ENCODE results near the gene IFITM1. TPM values are rescaled to one million over a fixed set of nuclear protein-coding genes. Genes with fewer than 3 reads are reported as not detected.
A peak's percentile ranks its signal among the peaks of the same experiment; 100 is the strongest.
"Not testable (repeated sequence)": the region's sequence is repeated elsewhere in the genome, so short reads cannot be mapped to it uniquely, and the experiment has no call there.

The IFITM1 gene
- total RNA-seq, 2 donors from 2014 or later = 95.7 to 97.1 TPM

DNA sequence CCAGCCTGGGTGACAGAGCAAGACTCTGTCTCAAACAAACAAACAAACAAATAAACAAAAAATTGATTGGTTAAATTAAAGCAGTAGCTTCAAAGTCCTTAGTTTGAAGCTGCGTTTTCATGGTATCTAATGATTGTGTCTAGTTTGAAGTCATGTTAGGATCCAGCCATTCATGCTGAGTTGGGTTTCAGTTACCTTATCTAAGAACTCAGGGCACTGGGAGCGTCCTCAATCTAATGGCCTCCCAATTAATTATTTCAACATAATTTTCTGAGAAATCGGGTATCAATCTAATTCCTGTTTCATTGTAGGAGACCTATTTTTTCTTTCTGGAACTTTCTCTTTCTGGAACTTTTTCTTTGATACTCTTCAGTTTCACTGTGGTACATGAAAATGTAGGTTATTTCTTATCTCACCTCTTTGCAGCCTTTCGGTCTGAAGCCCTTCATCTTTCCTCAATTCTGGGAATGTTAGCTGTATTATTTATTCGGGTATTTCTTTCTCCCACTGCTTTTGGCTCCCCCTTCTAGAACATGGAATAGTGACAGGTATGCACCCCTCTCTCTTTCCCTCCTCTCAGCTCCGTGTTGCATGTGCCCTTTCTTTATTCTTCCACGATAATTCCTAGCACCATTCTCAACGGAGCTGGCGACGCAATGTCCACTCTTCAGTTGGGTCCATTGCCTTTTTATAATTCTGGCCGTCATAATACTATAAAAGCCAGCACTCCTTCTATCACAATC lies 31.2 kb downstream of the IFITM1 start:
- Mint-ChIP-seq H3K4me1 (no peaks in the 10 kb centered on the region), H3K36me3 (ENCODE audit: low read depth) (no peaks in the 10 kb centered on the region), H3K27me3 (no peaks in the 10 kb centered on the region), H3K9me3 (no peaks in the 10 kb centered on the region), H3K4me3 (no peak overlapping the region), H3K27ac (no peak overlapping the region)
- no peak for ATAC-seq (replicated peaks)

DNA sequence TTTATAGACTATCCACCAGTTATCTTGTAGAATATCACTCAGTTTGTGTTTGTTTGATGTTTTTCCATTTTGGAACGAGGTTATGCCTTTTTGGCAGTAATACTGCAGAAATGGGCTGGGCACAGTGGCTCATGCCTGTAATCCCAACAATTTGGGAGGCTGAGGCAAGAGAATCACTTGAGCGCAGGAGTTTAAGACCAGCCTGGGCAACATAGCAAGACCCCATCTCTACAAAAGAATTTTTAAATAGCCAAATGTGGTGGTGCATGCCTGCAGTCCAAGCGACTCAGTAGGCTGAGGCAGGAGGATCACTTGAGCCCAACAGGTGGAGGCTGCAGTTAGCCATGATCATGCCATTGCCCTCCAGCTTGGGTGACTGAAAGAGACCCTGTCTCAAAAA lies 32.7 kb downstream of the IFITM1 start:
- no peak overlapping the region for H3K4me3 Mint-ChIP-seq
- H3K27ac Mint-ChIP-seq = no peak overlapping the region

DNA sequence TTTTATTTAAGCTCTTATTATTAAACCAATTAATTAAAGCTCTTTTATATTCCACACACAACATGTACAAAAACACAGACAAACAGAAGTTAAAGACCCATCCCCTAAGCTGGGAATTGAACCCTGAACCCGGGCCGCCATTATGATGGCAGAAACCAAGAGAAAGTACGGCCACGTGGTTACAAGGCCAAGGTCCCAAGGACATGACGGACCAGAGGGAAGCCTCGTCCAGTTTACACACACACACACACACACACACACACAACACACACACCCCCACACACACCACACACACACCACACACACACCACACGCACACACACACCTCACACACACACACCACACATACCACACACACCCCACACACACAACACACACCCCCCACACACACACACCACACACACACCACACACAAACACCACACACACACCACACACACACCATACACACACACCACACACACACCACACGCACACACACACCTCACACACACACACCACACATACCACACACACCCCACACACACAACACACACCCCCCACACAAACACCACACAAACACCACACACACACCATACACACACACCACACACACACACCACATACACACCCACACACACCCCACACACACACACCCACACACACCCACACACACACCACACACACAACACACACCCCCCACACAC lies 35.6 kb downstream of the IFITM1 start:
- not testable (repeated sequence) for H3K9me3 Mint-ChIP-seq; H3K4me3 Mint-ChIP-seq; ATAC-seq (replicated peaks); H3K36me3 Mint-ChIP-seq (ENCODE audit: low read depth); H3K27me3 Mint-ChIP-seq; H3K27ac Mint-ChIP-seq
- peaks cover 11% of the 10 kb centered on the region for H3K4me1 Mint-ChIP-seq

More for the DNA sequence above, 32.7 kb downstream of the IFITM1 start:
- no peaks in the 10 kb centered on the region for H3K36me3 Mint-ChIP-seq (ENCODE audit: low read depth)
- no peaks in the 10 kb centered on the region for H3K9me3 Mint-ChIP-seq
- ATAC-seq (replicated peaks) = no peak
- no peaks in the 10 kb centered on the region for H3K27me3 Mint-ChIP-seq
- H3K4me1 Mint-ChIP-seq = peaks cover 4% of the 10 kb centered on the region

DNA sequence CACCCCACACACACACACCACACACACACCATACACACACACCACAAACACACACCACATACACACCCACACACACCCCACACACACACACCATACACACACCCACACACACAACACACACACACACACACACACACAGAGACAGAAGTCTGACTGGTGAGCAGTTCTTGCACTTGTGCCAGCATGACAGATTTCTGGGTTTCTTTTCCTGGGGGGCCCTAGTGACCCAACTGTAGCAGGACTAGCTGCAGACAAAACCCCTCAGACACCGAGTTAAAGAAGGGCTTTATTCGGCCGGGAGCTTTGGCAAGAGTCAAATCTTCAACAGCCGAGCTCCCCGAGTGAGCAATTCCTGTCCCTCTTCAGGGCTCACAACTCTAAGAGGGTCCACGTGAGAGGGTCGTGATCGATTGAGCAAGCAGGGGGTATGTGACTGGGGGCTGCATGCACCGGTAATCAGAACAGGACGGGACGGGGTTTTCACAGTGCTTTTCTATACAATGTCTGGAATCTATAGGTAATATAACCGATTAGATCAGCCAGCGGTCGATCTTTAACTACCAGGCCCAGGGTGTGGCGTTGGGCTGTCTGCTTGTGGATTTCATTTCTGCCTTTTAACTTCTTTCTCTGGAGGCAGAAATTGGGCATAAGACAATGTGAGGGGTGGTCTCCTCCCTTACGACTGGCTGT lies 36.3 kb downstream of the IFITM1 start:
- H3K27me3 Mint-ChIP-seq = not testable (repeated sequence)
- peaks cover 11% of the 10 kb centered on the region for H3K4me1 Mint-ChIP-seq

DNA sequence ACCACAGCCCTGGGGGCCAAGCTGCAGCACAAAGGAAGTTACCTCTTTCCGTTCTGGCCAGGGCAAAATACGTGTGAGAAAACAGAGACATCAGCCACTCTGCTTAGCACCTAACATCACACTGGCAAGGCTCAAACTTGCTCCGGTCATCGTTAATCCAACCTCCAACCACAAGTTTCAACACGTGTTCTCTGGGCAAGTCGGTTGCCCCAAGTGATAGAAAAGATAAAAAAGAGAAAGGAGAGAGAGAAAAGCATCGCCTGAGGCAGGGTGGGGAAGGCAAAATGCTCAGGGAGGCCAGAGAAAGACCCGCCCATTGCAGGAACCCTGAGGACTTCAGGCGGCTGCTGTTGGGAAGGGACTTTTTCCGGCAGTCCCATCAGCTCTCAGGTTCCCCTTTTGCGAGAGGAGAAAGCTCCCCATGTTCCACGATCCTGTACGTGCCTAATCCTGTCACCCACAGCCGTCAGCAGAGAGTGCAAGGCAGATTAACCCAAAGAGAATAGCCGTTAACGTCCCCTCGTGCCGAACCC lies 36.9 kb downstream of the IFITM1 start:
- Mint-ChIP-seq H3K4me3 (no peak overlapping the region), H3K4me1 (peaks cover 11% of the 10 kb centered on the region), H3K27me3 (no peaks in the 10 kb centered on the region)

More for the DNA sequence above, 36.3 kb downstream of the IFITM1 start:
- not testable (repeated sequence) for ATAC-seq (replicated peaks); H3K36me3 Mint-ChIP-seq (ENCODE audit: low read depth); H3K27ac Mint-ChIP-seq; H3K9me3 Mint-ChIP-seq; H3K4me3 Mint-ChIP-seq

DNA sequence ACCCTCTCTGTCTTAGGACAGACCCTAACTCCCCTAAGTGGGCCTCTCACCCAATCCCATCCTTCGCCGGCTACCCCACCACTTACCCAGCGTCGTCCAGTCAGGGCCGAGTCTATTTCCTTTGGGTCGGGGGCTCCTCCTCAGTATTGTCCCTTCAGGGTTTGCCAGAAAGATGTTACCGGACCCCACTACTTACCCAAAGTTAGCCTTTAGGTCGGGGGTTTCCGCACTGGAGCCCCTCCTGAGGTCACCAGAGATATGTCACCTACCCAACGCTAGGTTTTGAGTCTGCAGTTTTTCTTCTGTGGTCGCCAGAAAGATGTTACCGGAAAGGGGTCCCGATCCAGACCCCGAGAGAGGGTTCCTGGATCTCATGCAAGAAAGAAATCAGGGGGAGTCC lies 37.6 kb downstream of the IFITM1 start:
- H3K27ac Mint-ChIP-seq = no peak overlapping the region
- H3K9me3 Mint-ChIP-seq = no peaks in the 10 kb centered on the region
- no peak overlapping the region for H3K4me3 Mint-ChIP-seq
- peaks cover 11% of the 10 kb centered on the region for H3K4me1 Mint-ChIP-seq
- H3K27me3 Mint-ChIP-seq = no peaks in the 10 kb centered on the region
- ATAC-seq (replicated peaks) = no peak
- no peaks in the 10 kb centered on the region for H3K36me3 Mint-ChIP-seq (ENCODE audit: low read depth)

More for the DNA sequence above, 36.9 kb downstream of the IFITM1 start:
- ATAC-seq (replicated peaks) = no peak
- H3K36me3 Mint-ChIP-seq (ENCODE audit: low read depth) = no peaks in the 10 kb centered on the region
- H3K27ac Mint-ChIP-seq = no peak overlapping the region
- H3K9me3 Mint-ChIP-seq = no peaks in the 10 kb centered on the region

DNA sequence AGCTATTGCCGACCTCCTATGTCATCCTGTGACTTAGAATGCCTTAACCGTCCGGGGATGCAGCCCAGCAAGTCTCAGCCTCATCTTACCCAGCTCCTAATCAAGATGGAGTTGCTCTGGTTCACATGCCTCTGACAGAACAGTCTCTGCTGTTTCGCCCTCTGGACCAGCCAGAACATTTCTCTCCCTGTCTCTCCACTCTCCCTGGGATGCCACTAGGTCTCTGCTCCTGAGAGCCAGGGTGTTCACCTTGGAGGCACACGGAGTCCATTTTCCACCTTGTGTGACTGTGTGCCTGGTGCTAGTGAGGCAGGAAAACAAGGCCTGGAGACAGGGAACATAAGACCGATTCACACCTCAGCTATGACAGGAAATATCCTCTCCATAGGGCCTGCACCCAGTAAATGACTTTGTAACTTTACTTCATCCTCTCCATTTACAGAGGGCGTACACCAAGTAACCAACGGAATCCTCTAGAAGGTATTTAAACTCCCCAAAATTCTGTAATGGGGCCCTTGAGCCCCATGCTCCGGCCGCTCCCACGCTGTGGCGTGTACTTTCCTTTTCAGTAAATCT lies 38.7 kb downstream of the IFITM1 start:
- Mint-ChIP-seq H3K27me3 (no peaks in the 10 kb centered on the region), H3K4me1 (peaks cover 11% of the 10 kb centered on the region), H3K4me3 (no peak overlapping the region), H3K27ac (peak overlapping the region; percentile 40), H3K9me3 (no peaks in the 10 kb centered on the region), H3K36me3 (ENCODE audit: low read depth) (no peaks in the 10 kb centered on the region)
- no peak for ATAC-seq (replicated peaks)

DNA sequence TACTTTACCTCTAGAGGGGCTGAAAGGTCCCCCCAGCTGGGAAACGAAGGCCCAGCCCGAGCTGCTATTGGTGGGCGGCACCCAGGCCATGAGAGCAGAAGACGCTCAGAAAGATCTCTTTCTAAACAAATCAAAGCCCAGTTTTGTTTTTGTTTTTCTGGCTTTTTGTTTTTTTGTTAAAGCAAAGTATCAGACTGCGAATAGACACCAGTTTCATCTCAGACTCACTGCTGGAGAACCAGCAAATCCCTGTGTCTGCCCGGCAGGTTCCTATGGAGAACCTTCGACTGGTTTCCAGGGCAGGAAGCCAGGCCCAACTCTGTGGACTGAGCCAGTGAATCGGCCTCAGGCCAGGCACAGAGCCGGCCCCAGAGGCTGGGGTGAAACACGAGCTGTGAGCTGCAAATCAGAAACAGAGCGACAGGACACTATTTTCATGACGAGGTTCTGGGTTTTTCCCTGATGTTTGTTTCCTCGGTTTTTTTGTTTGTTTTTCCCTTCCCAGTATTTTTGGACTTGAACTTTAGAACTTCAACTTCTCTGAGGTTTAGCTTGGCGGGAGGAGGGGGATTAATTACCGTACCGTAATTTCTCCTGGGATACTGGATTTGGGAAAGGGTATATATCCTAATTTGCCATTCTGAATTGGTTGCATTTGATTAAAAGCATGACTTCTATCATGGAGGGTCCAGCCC lies 39.5 kb downstream of the IFITM1 start:
- no peaks in the 10 kb centered on the region for H3K36me3 Mint-ChIP-seq (ENCODE audit: low read depth)
- H3K4me1 Mint-ChIP-seq = peaks cover 11% of the 10 kb centered on the region
- ATAC-seq (replicated peaks) = no peak
- no peaks in the 10 kb centered on the region for H3K9me3 Mint-ChIP-seq
- peak overlapping the region; percentile 40 for H3K27ac Mint-ChIP-seq
- H3K4me3 Mint-ChIP-seq = peak overlapping the region; percentile 10
- H3K27me3 Mint-ChIP-seq = no peaks in the 10 kb centered on the region

DNA sequence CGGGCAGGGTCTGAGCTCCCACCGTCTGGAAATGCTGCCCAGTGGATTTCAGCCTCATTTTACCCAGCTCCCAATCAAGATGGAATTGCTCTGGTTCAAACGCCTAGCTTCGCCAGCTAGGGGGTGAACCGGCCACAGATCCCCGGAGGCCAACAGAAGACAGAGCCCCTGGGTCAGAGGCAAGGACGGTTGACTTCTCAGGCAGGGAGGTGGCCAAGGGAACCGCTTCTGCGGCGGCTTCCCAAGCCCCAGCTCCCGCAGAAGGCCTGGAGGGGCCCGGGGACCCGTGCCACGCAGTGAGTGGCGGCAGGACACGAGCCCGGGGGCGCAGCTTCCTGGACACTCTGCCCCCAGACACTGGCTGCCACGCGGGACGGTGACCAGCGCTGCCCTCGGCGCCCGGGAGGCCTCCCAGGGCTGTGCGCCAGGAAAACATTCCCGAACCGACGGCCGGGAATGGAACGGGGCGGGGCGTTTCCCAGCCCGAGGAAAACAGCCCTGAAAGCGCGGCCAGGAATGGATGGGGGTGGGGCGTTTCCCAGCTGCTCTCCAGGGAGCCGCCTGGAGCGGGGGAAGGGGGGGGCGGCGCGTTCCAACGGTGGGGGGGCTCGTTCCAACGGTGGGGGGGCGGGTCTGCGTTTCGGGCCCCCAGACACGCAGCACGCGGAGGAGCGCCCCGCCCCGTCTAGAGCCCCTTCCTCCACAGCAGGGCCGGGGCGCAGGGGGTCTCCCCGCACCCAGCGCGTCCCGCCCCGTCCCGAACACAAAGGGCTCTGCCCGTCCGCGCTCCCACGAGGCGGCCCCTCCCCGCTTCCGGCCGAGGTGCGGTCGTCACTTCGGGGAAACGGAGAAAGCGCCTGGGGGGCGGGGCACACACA lies 42.0 kb downstream of the IFITM1 start:
- peak overlapping the region; percentile 89 for H3K27ac Mint-ChIP-seq
- peaks cover 13% of the 10 kb centered on the region for H3K4me1 Mint-ChIP-seq
- no peaks in the 10 kb centered on the region for H3K27me3 Mint-ChIP-seq
- peak overlapping the region; percentile 80 for H3K4me3 Mint-ChIP-seq
- ATAC-seq (replicated peaks) = peak; percentile 64
- no peaks in the 10 kb centered on the region for H3K36me3 Mint-ChIP-seq (ENCODE audit: low read depth)
- H3K9me3 Mint-ChIP-seq = no peaks in the 10 kb centered on the region

DNA sequence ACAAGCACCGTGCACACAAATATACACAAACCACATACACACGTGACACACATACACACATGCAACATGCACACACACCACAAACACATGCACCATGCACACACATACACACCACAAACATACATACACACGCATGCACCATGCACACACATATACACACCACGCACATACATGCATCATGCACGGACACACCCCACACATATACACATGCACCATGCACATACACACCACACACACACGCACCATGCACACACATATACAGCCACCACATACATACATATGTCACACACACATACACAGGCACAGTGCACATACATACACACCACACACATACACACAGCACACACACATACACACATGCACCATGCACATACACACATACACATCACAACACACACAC lies 42.8 kb downstream of the IFITM1 start:
- no peak for ATAC-seq (replicated peaks)
- Mint-ChIP-seq H3K27me3 (no peaks in the 10 kb centered on the region), H3K27ac (no peak overlapping the region), H3K4me1 (peaks cover 13% of the 10 kb centered on the region), H3K9me3 (no peaks in the 10 kb centered on the region), H3K4me3 (no peak overlapping the region), H3K36me3 (ENCODE audit: low read depth) (no peaks in the 10 kb centered on the region)

DNA sequence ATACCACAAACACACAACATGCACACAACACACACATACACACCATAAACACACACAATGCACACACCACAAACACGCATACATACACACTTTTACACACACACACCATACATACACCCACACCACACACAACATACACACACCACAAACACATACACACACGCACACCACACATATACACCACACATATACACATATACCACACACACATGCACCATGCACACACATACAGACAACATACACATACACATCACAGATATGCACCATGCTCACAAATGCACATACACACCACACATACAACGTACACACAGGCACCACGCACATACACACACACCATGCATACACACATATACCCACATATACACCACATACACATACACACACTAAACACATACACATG lies 43.7 kb downstream of the IFITM1 start:
- H3K9me3 Mint-ChIP-seq = no peaks in the 10 kb centered on the region
- ATAC-seq (replicated peaks) = no peak
- H3K4me3 Mint-ChIP-seq = no peak overlapping the region
- H3K27me3 Mint-ChIP-seq = no peaks in the 10 kb centered on the region
- no peaks in the 10 kb centered on the region for H3K36me3 Mint-ChIP-seq (ENCODE audit: low read depth)
- no peak overlapping the region for H3K27ac Mint-ChIP-seq
- H3K4me1 Mint-ChIP-seq = peaks cover 11% of the 10 kb centered on the region

DNA sequence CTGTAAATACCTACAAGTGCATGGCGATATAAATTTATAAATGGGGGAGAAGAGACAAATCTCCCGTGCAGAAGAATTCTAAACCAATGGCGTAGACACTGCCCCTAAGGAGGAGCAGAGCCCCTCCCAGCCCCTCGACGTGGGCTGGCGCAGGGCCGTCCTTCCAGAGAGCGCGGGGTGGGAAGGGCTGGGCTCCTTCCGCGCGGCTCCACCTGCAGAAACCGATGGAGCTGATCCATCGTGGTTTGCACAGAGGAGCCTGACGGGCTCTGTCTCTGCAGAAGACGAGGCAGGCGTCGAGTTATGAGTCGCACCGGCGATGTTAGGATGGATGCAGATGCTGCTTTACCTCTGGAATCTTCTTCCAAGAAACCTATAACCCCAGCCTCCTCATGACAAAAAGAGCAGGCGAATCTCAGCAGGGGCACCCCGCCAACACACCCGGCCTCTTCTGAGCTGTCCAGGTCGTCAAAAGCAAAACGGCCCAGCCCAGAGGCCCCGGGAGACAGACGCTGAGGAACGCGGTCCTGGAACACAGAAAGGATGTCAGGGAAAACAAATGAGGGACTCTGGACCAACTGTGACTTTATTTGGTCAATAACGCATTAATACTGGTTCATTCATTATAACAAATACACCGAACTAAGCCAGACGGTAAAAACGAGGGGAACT lies 44.4 kb downstream of the IFITM1 start:
- ATAC-seq (replicated peaks) = no peak
- Mint-ChIP-seq H3K36me3 (ENCODE audit: low read depth) (no peaks in the 10 kb centered on the region), H3K4me3 (no peak overlapping the region), H3K27ac (no peak overlapping the region), H3K4me1 (peaks cover 5% of the 10 kb centered on the region), H3K9me3 (no peaks in the 10 kb centered on the region), H3K27me3 (no peaks in the 10 kb centered on the region)

DNA sequence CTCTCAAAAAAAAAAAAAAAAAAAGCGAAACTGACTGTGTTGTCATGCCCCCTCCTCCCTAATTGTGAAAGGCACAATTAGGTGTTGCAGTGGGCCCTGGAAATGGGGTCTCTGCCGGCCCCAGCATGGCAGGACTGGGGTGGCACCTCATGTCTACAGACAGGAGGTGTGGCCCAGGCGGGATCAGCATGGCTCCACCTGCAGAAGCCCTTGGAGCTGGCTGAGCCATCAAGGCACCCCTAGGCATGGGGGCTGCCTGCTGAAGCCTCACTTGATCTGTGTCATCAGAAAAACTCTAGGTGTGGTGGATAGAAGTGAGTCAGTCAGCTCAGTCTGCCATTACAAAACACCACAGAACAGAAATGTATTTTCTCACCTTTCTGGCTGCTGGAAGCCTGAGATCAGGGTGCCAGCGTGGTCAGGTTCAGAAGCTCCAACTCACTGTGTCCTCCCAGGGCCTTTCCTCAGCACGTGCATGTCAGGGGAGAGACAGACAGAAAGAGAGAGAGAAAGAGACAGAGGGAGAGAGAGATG lies 45.4 kb downstream of the IFITM1 start:
- Mint-ChIP-seq H3K27ac (peak overlapping the region; percentile 74), H3K4me3 (peak overlapping the region; percentile 52)

More for the DNA sequence above, 45.4 kb downstream of the IFITM1 start:
- ATAC-seq (replicated peaks) = peak; percentile 88
- Mint-ChIP-seq H3K9me3 (no peaks in the 10 kb centered on the region), H3K27me3 (no peaks in the 10 kb centered on the region), H3K36me3 (ENCODE audit: low read depth) (no peaks in the 10 kb centered on the region), H3K4me1 (peaks cover 5% of the 10 kb centered on the region)

All from activated T-helper 17 cell treated with anti-CD3 and anti-CD28 coated beads, Interleukin-2, amount 50 U/mL, for 72 hours (primary cell).